HUES48 (cell line): ENCODE data around the gene MED29.

Experiments
- H3K27ac ChIP-seq: one replicate; pipeline ENCODE4 v1.7.0; 2013; ENCODE audit warnings: low read depth, low read length, inconsistent platforms
- H3K27me3 ChIP-seq: 2 replicates; pipeline ENCODE4 v1.6.1; 2013; ENCODE audit warnings: mild to moderate bottlenecking, low read length; ENCODE audit not compliant: control insufficient read depth, insufficient read depth
- H3K36me3 ChIP-seq: 2 replicates; pipeline ENCODE4 v1.6.1; 2013; ENCODE audit warnings: low read length; ENCODE audit not compliant: control insufficient read depth, insufficient read depth
- H3K4me1 ChIP-seq: 2 replicates; pipeline ENCODE4 v1.6.1; 2013; ENCODE audit warnings: mild to moderate bottlenecking, low read length; ENCODE audit not compliant: control insufficient read depth, insufficient read depth
- H3K4me3 ChIP-seq: 2 replicates; pipeline ENCODE4 v1.5.1; 2013; ENCODE audit warnings: mild to moderate bottlenecking, low read depth, low read length
- H3K9ac ChIP-seq: 2 replicates; pipeline ENCODE4 v1.6.1; 2013; ENCODE audit warnings: mild to moderate bottlenecking, low read depth, low read length, moderate library complexity
- H3K9me3 ChIP-seq: 2 replicates; pipeline ENCODE4 v1.6.1; 2013; ENCODE audit warnings: low read length; ENCODE audit not compliant: control insufficient read depth, insufficient read depth

Gene MED29

DNA sequence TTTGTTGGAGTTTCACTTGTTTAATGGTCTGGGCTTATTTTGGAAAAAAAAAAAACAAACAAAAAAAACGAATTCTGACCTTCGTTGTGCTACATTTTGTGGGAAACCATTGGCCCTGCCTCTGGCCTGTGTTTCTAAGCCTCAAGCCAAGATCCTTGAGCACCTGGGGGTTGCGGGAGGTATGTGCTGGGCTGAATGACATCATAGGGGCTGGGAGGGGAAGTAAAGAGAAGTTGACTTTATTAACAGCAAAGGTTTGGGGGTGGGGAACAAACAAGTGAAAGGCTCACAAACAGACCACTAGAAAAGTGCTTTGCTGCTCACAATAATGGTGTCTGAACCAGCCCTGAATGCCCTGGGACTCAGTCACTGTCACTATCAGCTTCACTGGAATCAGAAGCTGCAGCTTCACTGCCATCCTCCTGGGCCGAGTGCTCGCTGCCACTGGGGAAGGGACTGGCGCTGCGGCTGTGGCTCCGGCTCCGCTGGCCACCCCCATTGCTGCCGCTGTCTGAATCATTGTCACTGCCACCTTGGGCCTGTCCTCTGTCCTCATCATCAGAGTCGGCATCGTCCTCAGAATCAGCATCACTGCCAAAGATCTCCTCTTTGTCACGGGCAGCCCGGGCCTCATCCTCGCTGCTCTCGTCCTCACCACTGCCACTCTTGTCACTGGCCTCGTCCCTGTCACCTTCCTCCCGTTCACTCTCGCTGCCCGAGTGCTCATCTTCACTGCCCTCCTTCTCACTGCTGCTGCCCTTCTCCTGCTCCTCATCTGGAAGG lies 5.4 kb upstream of the MED29 start:
- peaks cover 81% of the 10 kb centered on the region for H3K36me3 ChIP-seq
- no peaks in the 10 kb centered on the region for H3K9me3 ChIP-seq
- no peaks in the 10 kb centered on the region for H3K27me3 ChIP-seq
- H3K4me3 ChIP-seq = no peak overlapping the region
- no peak overlapping the region for H3K27ac ChIP-seq
- H3K4me1 ChIP-seq = no peaks in the 10 kb centered on the region
- H3K9ac ChIP-seq = no peak overlapping the region

DNA sequence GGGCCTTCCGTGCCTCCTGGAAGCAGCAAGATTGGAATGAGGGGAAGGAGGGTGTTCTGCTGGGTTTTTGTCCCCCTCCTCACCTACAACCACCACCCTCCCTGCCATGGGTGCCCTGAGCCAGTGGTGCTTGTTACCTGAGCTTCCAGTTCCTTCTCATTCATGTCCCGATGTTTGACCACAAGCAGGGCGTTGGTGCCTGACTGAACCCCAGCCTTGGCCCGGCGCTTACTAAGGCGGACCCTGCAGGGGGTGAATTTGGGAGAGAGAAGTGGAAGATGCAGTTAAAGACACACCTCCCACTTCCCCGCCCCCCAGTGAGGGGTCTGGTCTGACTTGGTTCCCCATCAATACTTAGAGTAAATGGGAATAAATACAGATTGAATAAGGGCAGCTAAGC lies 4.6 kb upstream of the MED29 start:
- Histone ChIP-seq H3K36me3 (peaks cover 74% of the 10 kb centered on the region), H3K4me1 (no peaks in the 10 kb centered on the region), H3K9me3 (no peaks in the 10 kb centered on the region), H3K27me3 (no peaks in the 10 kb centered on the region), H3K4me3 (no peak overlapping the region), H3K9ac (no peak overlapping the region), H3K27ac (no peak overlapping the region)

DNA sequence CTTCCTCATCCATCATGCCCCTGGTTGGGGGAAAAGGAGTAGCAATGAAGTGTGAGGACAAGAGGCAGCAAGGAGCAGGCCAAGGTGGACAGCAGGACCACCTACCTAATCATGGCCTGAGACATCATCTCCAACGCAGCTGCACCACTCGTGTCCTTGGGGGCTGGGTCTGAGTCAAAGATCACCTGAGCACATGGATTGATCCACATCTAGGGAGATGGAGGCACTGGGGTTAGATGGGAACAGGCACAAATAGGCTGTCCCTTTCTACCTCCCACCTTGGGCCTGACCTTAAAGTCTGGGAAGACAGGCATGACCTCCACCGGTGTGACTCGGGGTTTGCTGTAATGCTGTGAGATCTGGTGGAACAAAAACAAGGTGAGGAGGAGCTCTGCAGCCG lies 2.5 kb upstream of the MED29 start:
- Histone ChIP-seq H3K36me3 (peaks cover 58% of the 10 kb centered on the region), H3K9ac (no peak overlapping the region), H3K27me3 (no peaks in the 10 kb centered on the region), H3K4me3 (no peak overlapping the region), H3K27ac (no peak overlapping the region), H3K4me1 (peaks cover 3% of the 10 kb centered on the region; the same call in 1 of the 2 replicates), H3K9me3 (no peaks in the 10 kb centered on the region)

DNA sequence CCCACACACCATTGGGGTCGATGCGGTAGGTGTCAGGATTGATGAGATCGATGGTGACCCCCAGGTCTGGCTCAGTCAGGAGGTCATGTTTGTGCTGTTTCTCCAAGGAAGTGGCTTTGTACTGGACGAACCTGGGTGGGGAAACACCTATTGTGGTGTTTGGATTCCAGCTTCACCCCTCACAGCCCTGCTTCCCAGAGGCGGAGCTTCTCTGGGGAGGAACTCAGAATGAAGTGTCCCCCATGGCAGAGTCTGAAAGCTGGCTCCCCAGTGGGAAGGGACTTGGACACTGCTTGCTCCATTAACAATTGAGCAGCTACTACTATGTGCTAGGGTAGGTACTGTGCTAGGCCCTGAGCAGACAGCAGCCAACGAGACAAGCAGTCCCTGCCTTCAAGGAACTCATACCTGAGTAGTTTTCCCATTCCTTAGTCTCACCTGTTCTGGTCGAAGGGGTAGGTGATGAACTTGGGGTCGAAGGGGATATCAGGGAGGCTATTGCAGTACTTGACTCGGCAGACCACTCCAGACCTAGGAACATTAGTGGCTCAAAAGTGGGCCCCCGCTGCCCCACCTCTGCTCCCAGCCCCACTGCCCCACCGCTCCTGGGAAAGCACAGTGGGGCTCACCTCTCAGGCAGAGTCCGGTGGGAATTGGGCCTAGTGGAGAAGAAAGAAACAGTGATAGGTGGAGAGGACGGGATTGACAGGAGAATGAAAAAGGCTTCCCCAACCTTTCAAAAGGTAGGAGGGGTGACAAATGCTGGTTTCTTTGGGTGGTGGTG lies 1.4 kb upstream of the MED29 start:
- Histone ChIP-seq H3K4me3 (peak overlapping the region; percentile 92), H3K27me3 (no peaks in the 10 kb centered on the region), H3K9ac (peak overlapping the region; percentile 96), H3K4me1 (peaks cover 3% of the 10 kb centered on the region; the same call in 1 of the 2 replicates), H3K36me3 (peaks cover 58% of the 10 kb centered on the region), H3K27ac (peak overlapping the region; percentile 99), H3K9me3 (no peaks in the 10 kb centered on the region)

DNA sequence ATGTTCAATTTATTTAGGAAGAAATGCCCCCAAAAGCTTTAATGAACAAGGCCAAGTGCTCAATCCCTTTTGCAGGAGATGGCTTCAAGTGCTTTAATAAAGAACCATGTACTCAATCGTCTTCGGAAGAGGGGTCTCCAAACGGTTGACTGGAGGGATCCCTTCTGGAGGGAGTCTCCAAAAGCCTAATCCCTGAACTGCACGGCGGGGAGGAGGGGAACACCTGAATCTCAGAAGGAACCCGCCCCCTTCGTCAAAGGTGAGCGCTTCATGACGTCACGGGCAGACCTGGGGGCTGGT lies 777 bp upstream of the MED29 start:
- H3K27me3 ChIP-seq = no peaks in the 10 kb centered on the region
- peaks cover 60% of the 10 kb centered on the region for H3K36me3 ChIP-seq
- peak overlapping the region; percentile 99 for H3K27ac ChIP-seq
- peak overlapping the region; percentile 92 for H3K4me3 ChIP-seq
- peaks cover 3% of the 10 kb centered on the region; the same call in 1 of the 2 replicates for H3K4me1 ChIP-seq
- peak overlapping the region; percentile 96 for H3K9ac ChIP-seq
- H3K9me3 ChIP-seq = no peaks in the 10 kb centered on the region

DNA sequence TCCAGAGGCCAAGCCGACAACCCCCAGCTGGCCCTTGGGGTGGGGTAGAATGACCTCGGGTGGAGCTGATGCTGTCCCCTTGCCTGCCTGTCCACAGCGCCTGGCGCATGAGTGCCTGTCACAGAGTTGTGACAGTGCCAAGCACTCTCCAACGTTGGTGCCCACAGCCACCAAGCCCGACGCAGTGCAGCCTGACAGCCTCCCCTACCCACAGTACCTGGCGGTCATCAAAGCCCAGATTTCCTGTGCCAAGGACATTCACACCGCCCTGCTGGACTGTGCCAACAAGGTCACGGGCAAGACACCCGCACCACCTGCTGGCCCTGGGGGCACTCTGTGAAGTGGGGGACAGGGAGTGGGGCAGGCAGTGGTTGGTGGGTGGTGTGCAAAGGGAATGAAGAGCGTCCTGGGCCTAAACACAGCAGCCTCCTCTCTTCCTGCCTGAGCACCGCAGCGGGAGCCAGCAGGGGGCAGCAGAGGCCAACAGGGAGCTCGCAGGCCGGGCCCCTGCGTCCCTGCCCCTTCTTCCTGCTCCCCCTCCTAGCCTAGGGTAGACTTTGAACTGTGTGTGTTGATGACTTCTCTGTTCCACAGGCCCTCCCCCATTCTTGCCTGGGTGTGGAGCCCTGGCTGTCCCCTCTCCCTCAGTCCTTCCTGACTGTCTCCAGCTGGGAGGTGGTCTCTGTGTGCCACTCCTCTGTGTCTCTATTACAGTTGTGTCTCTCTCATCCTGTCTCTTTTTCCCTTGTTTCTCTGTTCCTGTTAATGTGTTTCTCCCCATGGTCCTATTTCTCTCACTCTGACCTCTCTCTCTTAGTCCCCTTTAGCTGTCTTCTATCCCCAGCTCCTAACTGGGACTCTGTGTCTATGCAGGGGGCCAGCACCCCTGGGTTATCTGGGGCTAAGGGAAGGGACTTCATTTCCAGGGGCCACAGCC lies 6.5 kb downstream of the MED29 start:
- H3K36me3 ChIP-seq = peaks cover 23% of the 10 kb centered on the region
- H3K27ac ChIP-seq = peak overlapping the region; percentile 73
- no peaks in the 10 kb centered on the region for H3K27me3 ChIP-seq
- no peaks in the 10 kb centered on the region for H3K9me3 ChIP-seq
- H3K9ac ChIP-seq = no peak overlapping the region
- H3K4me3 ChIP-seq = no peak overlapping the region
- H3K4me1 ChIP-seq = peaks cover 20% of the 10 kb centered on the region

DNA sequence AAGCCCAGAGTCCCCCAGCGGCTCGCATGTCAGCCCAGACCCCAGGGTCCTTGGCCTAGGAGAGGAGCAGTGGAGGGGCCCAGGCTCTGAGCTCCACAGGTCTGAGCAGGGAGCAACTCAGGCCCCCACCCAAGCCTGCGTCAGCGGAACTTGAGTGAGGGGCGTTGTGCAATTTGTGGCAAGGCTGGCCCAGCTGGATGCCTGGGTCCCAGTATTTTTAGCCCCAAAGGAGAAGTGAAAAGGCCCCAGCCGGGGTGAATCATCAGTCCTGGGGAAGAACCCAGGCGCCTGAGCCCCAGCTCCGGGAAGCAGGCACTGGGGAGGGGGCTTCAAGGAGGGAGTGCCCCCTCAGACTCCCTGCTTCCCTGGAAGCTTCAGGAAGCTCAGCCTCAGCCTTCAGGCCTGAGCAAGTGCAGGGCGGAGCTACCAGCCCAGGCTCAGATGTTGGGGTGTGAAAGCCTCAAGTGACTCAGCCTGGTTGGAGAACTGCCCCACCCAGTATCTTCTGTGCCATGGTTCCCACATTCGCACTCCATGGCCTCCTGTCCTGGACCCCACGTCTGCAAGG lies 7.2 kb downstream of the MED29 start:
- Histone ChIP-seq H3K4me1 (peaks cover 20% of the 10 kb centered on the region), H3K9ac (no peak overlapping the region), H3K4me3 (no peak overlapping the region)

DNA sequence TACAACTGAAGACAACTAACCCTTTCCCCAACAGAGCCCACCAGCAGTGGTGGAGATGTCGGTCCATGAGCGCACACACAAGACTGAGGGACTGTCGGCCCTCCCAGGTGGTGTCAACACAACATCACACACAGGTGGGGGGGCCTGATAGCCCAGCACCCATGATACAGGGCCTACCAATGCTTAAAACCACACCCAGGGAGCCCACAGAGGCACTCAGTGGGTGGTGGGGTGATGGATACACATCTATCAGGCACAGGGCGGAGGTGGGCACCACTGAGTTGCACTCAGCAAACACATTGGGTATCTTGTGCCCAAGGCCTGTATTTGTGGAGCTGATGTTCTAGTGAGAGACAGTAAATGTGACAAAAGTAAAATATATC lies 8.5 kb downstream of the MED29 start:
- Histone ChIP-seq H3K27ac (no peak overlapping the region), H3K9ac (no peak overlapping the region), H3K36me3 (peaks cover 12% of the 10 kb centered on the region), H3K27me3 (no peaks in the 10 kb centered on the region), H3K4me1 (peaks cover 24% of the 10 kb centered on the region), H3K9me3 (no peaks in the 10 kb centered on the region), H3K4me3 (no peak overlapping the region)

More for the DNA sequence above, 7.2 kb downstream of the MED29 start:
- H3K27ac ChIP-seq = peak overlapping the region; percentile 73
- H3K36me3 ChIP-seq = peaks cover 21% of the 10 kb centered on the region
- H3K27me3 ChIP-seq = no peaks in the 10 kb centered on the region
- no peaks in the 10 kb centered on the region for H3K9me3 ChIP-seq

DNA sequence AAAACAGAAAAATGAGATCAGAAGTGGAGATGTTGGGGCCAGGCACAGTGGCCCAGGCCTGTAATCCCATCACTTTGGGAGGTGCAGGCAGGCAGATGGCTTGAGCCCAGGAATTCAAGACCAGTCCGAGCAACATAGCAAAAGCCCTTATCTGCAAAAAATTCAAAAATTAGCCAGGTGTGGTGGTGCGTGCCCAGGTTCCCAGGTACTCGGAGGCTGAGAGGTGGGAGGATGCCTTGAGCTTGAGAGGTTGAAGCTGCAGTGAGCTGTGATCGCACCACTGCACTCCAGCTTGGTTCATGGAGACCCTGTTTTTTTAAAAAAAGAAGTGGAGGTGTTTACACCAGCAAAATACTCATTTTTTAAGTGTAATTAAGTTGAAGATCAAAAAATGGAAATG lies 8.9 kb downstream of the MED29 start:
- no peak overlapping the region for H3K27ac ChIP-seq
- no peak overlapping the region for H3K9ac ChIP-seq
- no peaks in the 10 kb centered on the region for H3K27me3 ChIP-seq
- no peak overlapping the region for H3K4me3 ChIP-seq
- H3K36me3 ChIP-seq = peaks cover 9% of the 10 kb centered on the region
- H3K9me3 ChIP-seq = no peaks in the 10 kb centered on the region
- H3K4me1 ChIP-seq = peaks cover 24% of the 10 kb centered on the region

DNA sequence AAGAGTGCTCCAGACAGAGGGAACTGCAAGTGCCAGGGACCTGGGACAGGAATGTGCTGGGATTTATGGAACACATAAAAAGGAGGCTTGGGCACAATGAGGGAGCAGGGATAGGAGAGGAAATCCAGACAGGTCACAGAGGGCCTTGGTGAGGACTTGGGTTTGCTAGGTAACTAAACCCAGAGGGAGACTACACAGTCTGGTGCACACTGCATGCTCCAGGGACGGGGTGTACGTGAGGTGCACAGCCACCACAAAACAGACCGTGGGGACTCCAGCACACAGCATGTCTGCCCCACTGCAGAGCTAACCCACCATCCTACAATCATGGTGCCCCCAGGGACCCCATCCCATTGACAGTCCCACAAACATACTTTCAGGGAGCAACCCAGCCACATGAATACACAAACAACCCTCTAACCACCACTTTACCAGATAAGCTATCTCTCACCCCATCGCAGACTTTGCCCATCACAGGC lies 9.9 kb downstream of the MED29 start:
- H3K9ac ChIP-seq = no peak overlapping the region
- peaks cover 6% of the 10 kb centered on the region; the same call in 1 of the 2 replicates for H3K36me3 ChIP-seq
- peak overlapping the region; percentile 99 for H3K27ac ChIP-seq
- no peak overlapping the region for H3K4me3 ChIP-seq
- H3K9me3 ChIP-seq = no peaks in the 10 kb centered on the region
- no peaks in the 10 kb centered on the region for H3K27me3 ChIP-seq
- H3K4me1 ChIP-seq = peaks cover 31% of the 10 kb centered on the region
